Activated T-cell treated with anti-CD3 and anti-CD28 coated beads, Interleukin-2, amount 50 U/mL, for 48 hours (primary cell): ENCODE results near the gene BSG.
"Not testable (repeated sequence)": the region's sequence is repeated elsewhere in the genome, so short reads cannot be mapped to it uniquely, and the experiment has no call there.

Source experiments
- DNase-seq, 2 experiments: peaks; one replicate each; pipeline ENCODE4 v3.0.0-alpha.2; 2020

BSG gene

GRCh38 chr19:573519-573825 lies 1.1 kb downstream of the BSG start:
- DNase-seq = peak in 1 of 2 experiments; percentile 48

- no peak for DNase-seq
Observed at GRCh38 chr19:574658-575526, 2.5 kb downstream of the BSG start.

GRCh38 chr19:575527-576506 lies 3.4 kb downstream of the BSG start:
- DNase-seq = no peak

- no peak for DNase-seq
Observed at GRCh38 chr19:576768-577438, 4.5 kb downstream of the BSG start.

- no peak for DNase-seq
Observed at GRCh38 chr19:577439-578392, 5.3 kb downstream of the BSG start.

GRCh38 chr19:579111-579841 lies 6.9 kb downstream of the BSG start:
- DNase-seq = no peak

- no peak for DNase-seq
Observed at GRCh38 chr19:579842-580155, 7.4 kb downstream of the BSG start.

- DNase-seq = no peak
Observed at GRCh38 chr19:580274-580835, 8.0 kb downstream of the BSG start.

GRCh38 chr19:581399-582111 lies 9.2 kb downstream of the BSG start:
- DNase-seq = no peak

GRCh38 chr19:582497-583197 lies 10.3 kb downstream of the BSG start:
- no peak for DNase-seq

GRCh38 chr19:583198-583967 lies 11.0 kb downstream of the BSG start:
- no peak for DNase-seq

- no peak for DNase-seq
Observed at GRCh38 chr19:583968-584239, 11.5 kb downstream of the BSG start.

- peak; percentile 73 to 83 for DNase-seq
Observed at GRCh38 chr19:584240-585001, 12.0 kb downstream of the BSG start.

- not testable (repeated sequence) for DNase-seq
Observed at GRCh38 chr19:585146-585545, 12.8 kb downstream of the BSG start.

- DNase-seq = no peak
Observed at GRCh38 chr19:585551-586110, 13.2 kb downstream of the BSG start.

GRCh38 chr19:588093-588740 lies 15.8 kb downstream of the BSG start:
- peak; percentile 80 to 85 for DNase-seq
